ENCODE data around the gene TSPAN31. TPM values are rescaled to one million over a fixed set of nuclear protein-coding genes. Genes with fewer than 3 reads are reported as not detected.

TSPAN31 gene
- polyA plus RNA-seq, 2 of the 4 experiments (the other 2 are of a cell fraction), result 20.6 to 51.9 TPM

- no peak for TF ChIP-seq ELK1 (IDR thresholded peaks at IDR 0.05; ENCODE audit: low read depth, low read length)
- TF ChIP-seq EP300 (IDR thresholded peaks at IDR 0.05), result no peak
- TF ChIP-seq FOXS1 (CRISPR knock-in tag; IDR thresholded peaks at IDR 0.05), result no peak
- no peak for TF ChIP-seq MAZ (IDR thresholded peaks at IDR 0.05; ENCODE audit: borderline replicate concordance, low read depth, low read length)
- no peak for TF ChIP-seq ATOH8 (CRISPR knock-in tag; IDR thresholded peaks at IDR 0.05; ENCODE audit: low read depth)
- no peak for TF ChIP-seq HDAC2 (IDR thresholded peaks at IDR 0.05)
- TF ChIP-seq POLR2AphosphoS2 (conservative IDR thresholded peaks at IDR 0.05; ENCODE audit: low read length), result no peak
- no peak for TF ChIP-seq CHD4 (IDR thresholded peaks at IDR 0.05; ENCODE audit: borderline replicate concordance)
- TF ChIP-seq USF2 (IDR thresholded peaks at IDR 0.05), result no peak
- no peak for TF ChIP-seq PHF8 (IDR thresholded peaks at IDR 0.05; ENCODE audit: borderline replicate concordance, low read depth)
- TF ChIP-seq REST (IDR thresholded peaks at IDR 0.05), result no peak
- no peak for TF ChIP-seq HOXB5 (CRISPR knock-in tag; IDR thresholded peaks at IDR 0.05)
- ATAC-seq, result no peak
Measured at GRCh38 chr12:57715786-57716185, 29.1 kb upstream of the TSPAN31 start.

GRCh38 chr12:57716305-57716704 is 28.5 kb upstream of the TSPAN31 start:
- ChIA-PET POLR2A (no interaction called here), CTCF (interaction anchor here (0.9 to 2.9 kb wide), 5 partner anchors 10 to 24 kb away, joined by 3 to 23 read pairs (median 3); no protein-coding TSS in a partner anchor)
- DNase-seq (ENCODE audit: low read depth in 1 of 2, low spot score in 1 of 2) (no peak), ATAC-seq (no peak), FAIRE-seq (no peak)
- no peaks in the 10 kb centered on the region for H3K4me1 ChIP-seq
- no peak overlapping the region for H3K4me2 ChIP-seq
- 93% methylated on average over 4 of the region's 4 CpGs for WGBS (ENCODE audit: missing lambda C conversion rate)
- no peaks in the 10 kb centered on the region for H3K9me3 ChIP-seq
- no peak overlapping the region for H3K4me3 ChIP-seq
- TF ChIP-seq KDM1A (IDR thresholded peaks at IDR 0.05; ENCODE audit: low read depth) (no peak), EHMT2 (IDR thresholded peaks at IDR 0.05; ENCODE audit: low read depth) (no peak), HDAC2 (IDR thresholded peaks at IDR 0.05) (no peak), USF2 (IDR thresholded peaks at IDR 0.05) (no peak), FOXS1 (CRISPR knock-in tag; IDR thresholded peaks at IDR 0.05) (no peak), CBX2 (IDR thresholded peaks at IDR 0.05; ENCODE audit: borderline replicate concordance, low read depth) (no peak), REST (IDR thresholded peaks at IDR 0.05) (no peak), ZNF302 (CRISPR knock-in tag; IDR thresholded peaks at IDR 0.05) (no peak), NFE2L2 (conservative IDR thresholded peaks at IDR 0.05; ENCODE audit: low read length) (no peak)
- no peak overlapping the region for H3K27ac ChIP-seq

More at GRCh38 chr12:57715786-57716185, 29.1 kb upstream of the TSPAN31 start:
- no peak overlapping the region for H3K4me2 ChIP-seq
- H3K9me3 ChIP-seq, result no peaks in the 10 kb centered on the region
- no peak overlapping the region for H3K4me3 ChIP-seq
- H3K27ac ChIP-seq, result no peak overlapping the region
- H3K4me1 ChIP-seq, result no peaks in the 10 kb centered on the region
- CTCF ChIA-PET, result interaction anchor here (0.6 to 2.9 kb wide), 4 partner anchors 10 to 1330 kb away, joined by 3 to 23 read pairs (median 3); no protein-coding TSS in a partner anchor
- DNase-seq (ENCODE audit: low read depth in 1 of 2, low spot score in 1 of 2) (no peak), FAIRE-seq (no peak)
- 94% methylated on average over 12 of the region's 12 CpGs for WGBS (ENCODE audit: missing lambda C conversion rate)
- POLR2A ChIA-PET, result no interaction called here

All from A549 (cell line).